Kidney tubule cell (primary cell): ENCODE measurements around the gene MOGAT3.

Source experiments
- DNase-seq: peaks from one replicate; pipeline ENCODE4 v3.0.0-alpha.2; 2018; ENCODE audit warnings: low spot score

MOGAT3 gene

DNA sequence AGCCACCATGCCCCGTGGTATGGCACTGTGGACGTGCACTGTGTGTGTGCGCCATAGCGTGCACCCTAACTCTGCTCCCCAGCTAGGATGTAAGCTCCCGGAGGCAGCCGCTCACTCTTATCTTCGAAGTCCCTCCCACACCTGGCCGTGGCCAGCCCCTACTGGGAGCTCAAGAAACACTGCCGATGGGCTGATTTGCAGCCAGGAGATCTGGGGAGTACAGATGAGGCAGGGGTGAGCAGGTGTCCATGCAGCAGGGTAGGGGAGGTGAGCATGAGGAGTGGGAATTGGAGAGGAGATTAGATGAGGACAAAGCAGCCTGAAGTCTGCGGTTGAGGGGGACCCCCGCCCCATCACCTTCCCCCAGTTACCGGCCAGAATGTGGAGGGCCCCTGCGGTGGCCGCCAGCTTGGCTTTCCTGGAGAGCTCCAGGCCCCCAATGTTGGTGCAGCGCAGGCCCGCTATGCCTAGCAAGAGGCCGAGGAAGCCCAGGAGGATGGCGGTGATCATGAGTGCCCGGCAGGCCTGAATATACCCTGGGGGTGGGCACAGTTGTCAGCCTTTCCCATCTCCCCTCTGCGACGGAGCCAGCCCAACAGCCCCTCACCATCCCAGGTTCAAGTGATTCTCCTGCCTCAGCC lies 33.2 kb upstream of the MOGAT3 start:
- DNase-seq: no peak

GRCh38 chr7:101232141-101232850 lies 31.5 kb upstream of the MOGAT3 start:
- DNase-seq: peak; percentile 71

DNA sequence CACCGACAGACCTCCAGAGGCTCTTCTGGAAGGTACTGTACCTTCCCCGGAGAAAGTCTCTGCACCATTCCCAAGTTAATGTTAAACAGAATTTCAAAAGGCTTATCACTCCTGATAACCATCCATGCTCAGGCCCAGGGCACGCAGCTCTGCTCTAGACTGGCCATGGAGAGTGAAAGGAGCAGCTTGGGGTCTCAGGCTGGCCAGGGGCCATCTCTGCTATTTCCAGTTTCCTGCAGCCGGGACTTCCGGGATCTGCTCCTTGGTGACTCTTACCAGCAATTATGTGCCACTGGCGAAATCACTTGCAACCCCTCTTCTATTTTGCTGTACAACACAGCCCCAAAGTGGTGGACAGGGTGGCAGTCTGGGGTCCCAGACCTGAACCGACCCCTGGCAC lies 30.8 kb upstream of the MOGAT3 start:
- DNase-seq: peak; percentile 22

- DNase-seq: no peak
Measured at GRCh38 chr7:101226721-101227120, 25.9 kb upstream of the MOGAT3 start.

GRCh38 chr7:101225650-101226049 lies 24.8 kb upstream of the MOGAT3 start:
- DNase-seq: no peak

DNA sequence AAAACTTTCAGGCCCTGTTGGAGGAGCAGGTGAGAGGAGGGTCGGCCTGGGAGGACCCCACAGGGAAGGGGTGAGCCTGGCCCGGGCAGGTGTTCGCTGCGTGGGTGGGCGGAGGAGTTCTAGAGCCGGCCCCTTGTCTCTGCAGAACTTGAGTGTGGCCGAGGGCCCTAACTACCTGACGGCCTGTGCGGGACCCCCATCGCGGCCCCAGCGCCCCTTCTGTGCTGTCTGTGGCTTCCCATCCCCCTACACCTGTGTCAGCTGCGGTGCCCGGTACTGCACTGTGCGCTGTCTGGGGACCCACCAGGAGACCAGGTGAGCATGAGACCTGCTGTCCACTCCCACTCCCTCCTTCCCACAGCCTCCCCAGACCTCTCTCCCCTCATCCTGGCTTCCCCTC lies 22.7 kb upstream of the MOGAT3 start:
- no peak for DNase-seq

DNA sequence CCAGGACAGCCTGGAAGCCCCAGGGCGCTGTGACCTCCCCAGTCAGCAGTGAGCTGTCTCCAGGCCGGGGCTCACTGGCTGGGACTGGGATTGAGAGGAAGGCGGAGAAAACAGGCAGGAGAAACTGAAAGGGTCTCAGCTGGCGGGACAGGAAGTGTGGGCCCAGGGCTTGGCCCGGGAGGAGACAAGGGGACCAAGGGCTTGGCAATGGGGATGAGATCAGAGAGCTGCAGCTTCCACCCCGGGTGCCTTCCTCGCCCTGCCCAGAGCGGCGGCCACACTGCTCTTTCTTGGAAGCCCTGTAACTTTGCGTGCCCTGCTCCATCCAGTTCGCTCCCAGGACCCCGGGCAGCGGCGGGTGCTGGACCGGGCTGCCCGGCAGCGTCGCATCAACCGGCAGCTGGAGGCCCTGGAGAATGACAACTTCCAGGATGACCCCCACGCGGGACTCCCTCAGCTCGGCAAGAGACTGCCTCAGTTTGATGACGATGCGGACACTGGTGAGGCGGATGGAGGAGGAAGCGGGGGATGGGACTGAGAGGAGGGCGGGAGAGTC lies 21.5 kb upstream of the MOGAT3 start:
- no peak for DNase-seq

DNA sequence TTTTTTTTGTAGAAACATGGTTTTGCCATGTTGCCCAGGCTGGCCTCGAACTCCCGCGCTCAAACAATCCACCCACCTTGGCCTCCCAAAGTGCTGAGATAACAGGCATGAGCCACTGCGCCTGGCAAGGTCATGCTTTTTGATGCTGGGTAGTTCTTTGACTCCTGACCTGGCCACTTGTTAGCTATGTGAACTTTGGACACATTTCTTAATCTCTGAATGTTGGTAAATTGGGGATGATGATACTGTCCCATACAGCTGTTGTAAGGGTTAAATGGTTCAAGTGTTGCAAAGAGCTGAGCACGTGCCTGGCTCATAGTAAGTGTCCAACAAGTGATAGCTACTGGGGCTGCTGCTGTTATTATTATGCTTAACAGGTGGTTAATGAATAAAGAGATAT lies 19.5 kb upstream of the MOGAT3 start:
- no peak for DNase-seq

DNA sequence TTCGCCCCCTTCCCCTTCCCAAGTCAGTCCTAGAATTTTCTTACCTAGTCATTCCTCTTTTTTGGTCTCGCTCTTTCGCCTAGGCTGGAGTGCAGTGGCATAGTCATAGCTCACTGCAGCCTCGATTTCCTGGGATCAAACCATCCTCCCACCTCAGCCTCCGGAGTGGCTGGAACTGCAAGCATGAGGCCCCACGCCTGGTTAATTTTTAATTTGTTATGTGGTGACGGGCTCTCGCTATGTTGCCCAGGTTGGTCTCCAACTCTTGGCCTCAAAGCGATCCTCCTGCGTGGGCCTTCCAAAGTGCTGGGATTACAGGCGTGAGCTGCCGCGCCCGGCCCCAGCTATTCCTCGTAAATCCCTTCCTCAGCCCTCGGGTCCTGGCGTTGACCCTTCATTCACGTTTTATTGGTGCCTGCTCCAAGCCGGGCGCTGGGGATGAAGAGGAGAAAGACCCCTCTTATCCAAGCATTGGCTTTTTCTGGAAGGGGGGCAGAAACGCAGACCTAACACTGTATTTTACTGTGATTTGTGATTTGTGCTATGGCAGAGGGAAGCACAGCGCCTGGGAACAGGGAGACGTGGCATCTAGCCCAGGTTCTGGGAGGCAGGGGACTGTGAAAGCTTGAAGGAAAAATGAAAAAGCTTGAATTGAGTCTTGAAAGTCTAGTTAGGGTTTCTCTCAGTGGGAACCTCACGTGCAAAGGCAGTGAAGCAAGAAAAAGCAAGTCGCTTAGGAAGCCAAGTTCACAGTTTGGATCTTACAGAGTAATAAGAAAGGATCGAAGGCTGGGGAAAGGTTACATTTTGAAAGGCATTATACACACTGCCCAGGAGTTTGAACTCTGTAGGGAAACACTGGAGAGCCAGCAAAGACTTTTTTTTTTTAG lies 17.6 kb upstream of the MOGAT3 start:
- DNase-seq: peak; percentile 12

DNA sequence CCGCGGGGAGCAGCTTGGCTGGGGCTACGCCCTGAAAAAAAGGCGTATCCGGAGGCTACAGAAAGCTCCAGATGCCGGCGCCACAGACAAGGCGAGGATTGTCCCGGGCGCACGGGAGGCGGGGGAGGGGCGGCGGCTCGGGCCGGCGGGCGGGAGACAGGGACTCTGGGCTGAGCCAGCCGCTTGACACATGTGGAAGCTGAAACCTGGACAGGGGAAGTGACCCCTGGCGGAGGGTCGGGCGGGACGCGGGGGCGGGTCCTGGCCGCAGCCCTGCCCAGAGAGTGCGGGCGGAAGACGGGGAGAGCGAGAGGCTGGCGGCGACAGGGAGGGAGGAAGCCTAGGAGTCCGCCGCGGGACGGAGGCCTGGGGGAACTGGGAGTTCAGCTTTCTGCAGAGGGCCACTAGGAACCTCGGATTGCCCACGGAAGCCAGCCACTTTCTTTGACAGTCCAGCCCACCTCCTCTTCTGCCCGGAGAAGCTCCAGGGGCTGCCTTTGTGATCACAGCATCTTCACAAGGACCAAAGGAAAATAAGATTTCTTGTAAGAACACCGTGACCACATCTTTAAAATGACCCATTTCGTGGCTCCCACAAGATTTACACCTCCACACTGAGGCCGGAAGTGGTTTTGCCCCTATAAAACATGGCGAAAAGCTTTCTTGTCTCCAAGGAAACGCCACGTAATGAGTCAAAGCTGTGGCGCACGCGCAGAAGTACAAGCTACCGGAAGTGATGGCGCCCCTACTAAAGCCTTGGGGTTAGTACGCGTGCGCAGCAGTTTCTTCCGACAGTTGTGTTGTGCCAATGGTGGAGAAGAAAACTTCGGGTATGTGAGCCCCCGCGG lies 16.8 kb upstream of the MOGAT3 start, which contains the start of the genes PLOD3 and ZNHIT1:
PLOD3 (minus strand) TSS at position 194 of the 848 bp plus-strand sequence. CDS start 307 bp downstream, outside the sequence.
ZNHIT1 (plus strand) TSS at position 778 of the 848 bp plus-strand sequence; CDS start at position 809, 31 bp downstream.
- DNase-seq: peak; percentile 98

GRCh38 chr7:101216860-101217387 lies 16.1 kb upstream of the MOGAT3 start:
- DNase-seq: peak; percentile 25

DNA sequence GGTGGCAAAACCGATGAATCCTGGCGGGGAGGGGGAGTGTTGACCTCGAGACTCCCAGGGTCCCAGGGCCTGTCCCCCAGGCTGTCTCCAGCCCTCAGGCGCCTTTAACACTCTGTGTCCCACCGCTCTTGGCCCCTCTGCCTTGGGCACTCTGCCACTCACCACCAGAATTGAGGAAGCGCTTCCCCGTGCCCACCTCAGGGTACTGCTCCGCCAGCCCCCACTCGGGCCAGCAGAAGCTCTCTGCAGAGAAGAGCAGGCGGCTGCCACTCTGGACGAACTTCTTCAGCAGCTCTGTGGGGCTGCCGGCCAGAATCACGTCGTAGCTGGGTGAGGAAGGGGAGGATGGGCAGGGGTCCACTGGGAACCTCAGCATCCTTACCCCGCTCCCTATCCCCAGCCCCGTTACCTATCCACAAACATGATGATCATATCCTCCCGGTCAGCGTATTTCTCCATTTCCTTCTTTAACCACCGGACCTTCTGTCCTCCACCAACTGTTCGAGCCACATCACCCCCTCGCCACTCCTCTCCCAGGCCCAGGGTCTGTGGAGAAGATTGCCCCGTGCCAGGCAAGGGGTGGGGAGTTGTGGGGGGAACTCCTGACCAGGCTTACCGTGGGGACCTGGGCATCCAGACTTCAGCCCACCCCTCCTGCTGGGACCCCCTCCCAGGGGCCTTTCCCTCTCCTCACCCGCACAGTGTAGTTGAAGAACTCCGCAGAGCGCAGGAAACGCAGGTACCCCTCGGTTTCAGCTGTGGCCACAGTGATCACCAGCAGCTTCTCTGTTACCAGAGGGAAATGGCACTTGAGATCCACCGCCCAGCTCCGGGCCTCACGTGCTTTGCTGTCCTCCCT lies 15.4 kb upstream of the MOGAT3 start:
- DNase-seq: no peak

- DNase-seq: no peak
Measured at GRCh38 chr7:101212014-101212413, 11.2 kb upstream of the MOGAT3 start.

- DNase-seq: no peak
Measured at GRCh38 chr7:101211501-101211900, 10.7 kb upstream of the MOGAT3 start.

GRCh38 chr7:101210143-101210542 lies 9.3 kb upstream of the MOGAT3 start:
- no peak for DNase-seq

DNA sequence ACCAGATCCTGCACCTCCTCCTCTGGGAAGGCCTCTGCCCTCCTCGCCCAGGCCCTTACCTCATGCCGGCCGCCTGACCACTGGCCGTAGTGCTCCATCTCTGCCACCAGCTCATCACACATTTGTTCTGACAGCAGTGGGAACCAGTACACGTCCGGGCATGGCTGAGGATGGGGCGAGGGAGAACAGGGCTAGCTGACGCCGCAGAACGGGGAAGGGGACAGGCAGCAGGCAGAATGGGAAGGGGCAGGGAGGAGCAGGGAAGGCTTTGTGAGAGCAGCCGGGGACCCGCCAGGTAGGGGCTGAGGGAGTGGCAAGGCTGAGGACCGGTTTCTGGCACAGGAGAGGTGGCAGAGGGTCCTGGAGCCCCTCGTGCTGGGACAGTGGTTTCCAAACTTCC lies 8.0 kb upstream of the MOGAT3 start:
- DNase-seq: no peak

GRCh38 chr7:101207459-101207858 lies 6.6 kb upstream of the MOGAT3 start:
- DNase-seq: no peak

DNA sequence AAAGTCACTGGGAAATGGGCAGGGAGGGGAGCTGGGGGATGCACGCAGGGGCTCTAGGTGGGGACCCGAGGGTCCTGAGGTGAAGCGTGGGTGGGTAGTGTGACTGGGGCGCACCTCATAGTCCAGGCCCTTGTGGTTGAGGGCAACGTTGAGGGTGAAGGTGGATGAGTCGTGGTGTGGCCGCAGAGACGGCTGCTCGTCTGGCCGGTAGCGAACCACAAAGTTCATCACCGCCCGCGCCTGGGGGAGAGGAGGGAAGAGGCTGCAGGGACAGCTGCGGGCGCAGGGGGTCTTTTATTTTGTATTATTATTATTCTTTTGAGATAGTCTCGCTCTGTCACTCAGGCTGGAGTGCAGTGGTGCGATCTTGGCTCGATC lies 5.8 kb upstream of the MOGAT3 start:
- no peak for DNase-seq

DNA sequence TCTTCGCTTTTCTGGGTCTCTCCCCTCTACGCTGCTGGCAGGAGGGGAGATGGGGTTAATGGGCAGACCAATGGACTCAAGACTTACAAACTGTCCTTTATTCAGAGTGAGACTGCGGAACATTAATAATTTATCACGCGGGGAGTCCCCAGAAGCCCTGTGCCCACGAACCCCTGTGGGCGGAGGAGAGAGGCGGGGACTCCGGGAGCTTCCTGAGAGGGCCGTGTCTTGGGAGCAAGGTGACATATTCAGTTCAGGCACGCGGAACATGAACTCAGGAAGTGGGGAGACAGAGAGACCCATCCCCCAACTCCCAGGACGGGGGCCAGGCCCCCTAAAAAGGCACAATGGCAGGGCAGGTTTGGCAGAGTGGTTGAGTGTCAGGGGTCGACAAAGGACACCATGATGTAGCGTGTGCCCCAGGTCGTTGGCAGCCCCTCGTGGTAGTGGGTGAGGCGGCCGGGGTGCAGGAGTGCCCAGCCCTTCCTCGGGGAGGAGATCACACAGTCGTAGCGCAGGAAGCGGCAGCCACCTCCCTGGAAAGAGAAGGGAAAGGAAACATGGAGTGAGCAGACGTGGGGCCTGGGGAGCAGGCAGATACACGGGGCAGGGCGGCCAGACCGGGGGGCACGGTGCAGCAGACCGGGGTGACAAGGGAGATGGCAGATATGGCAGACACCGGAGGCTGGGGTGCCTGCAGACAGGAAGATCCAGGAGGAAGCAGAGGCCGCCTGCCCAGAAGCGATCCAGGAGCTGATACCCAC lies 5.2 kb upstream of the MOGAT3 start:
- DNase-seq: peak; percentile 39
